Measurements from ENCODE around the gene CACNA1C.

The CACNA1C gene

DNA sequence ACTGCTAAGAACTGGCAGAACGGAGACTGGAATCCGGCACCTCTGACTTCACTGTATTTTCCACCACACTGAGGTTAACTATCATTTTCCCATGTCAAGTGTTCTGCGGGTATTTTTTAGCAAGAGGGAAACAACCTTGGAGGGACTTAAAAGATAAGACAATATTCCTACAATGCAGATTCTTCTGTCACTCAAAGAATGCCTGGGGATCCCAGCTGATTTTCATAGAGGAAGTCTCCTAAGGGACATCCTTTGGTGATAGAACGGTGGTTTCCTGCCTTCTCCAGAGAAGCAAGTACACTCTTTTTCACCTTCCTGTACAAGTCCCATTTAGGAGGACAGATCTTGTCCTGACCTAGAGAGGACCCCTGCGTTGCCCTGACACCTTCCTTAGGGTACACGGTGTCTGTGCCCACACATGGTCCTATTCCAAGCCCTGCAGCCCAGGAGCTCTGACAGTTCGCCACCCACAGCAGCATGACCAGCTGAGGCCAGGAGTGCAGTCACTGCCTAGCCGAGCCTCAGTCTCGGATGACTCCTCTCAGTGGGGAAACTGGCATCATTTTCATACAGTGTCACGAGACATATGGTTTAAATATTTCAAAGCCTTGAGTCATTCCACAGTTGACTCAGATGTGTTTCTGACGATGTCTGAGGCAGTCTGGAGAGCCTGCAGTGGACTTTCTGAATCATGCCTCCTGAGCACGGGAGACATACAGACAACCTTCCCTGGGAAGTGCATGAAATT is 560.7 kb downstream of the CACNA1C start:
- DNase-seq, result peak; percentile 85 to 94 (median 86)

- no peak for DNase-seq
These were observed 561.6 kb downstream of the CACNA1C start for GRCh38 chr12:2614341-2614740.

GRCh38 chr12:2615665-2616402 is 563.0 kb downstream of the CACNA1C start:
- peak in 1 of 4 experiments; percentile 16 for DNase-seq

DNA sequence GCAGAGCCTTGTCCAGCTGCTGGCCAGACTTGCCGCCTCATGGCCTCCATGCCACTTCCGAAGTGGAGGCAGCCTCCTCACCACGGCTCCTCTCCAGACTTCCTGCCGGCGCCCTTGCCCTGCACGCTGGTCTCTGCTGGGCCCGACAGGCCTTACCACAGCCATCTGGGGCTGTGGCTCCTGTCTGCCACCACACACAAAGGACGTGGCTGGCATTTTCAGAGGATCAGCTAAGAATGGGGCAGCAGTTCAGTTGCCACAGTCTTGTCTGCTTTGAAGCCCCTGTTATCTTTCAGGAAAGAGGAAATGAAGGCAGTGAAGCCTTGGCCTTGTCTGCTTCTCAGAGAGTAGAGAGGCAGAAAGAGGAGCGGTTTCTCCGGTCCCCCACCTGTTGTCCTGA is 564.0 kb downstream of the CACNA1C start:
- DNase-seq, result peak in 3 of 4 experiments; percentile 12 to 31 (median 23)

DNA sequence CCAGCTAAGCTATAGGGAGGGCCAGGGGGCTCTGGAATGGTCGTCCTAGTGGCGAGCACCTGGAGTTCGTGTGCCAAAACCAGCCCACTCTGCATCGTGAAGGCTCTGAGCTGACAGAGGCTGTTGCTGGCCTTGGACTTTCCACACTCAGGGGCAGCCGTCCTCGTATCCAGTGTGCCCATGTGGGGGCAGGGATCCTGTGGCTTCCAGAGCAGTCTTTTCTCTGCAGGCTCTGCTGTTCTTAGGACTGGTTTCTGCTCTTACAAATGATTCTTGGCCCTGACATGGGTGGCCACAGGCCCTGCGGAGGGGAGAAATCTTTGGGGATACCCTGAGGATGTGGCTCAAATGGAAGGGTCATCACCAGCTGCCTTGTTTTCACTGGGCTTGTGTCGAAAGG is 564.6 kb downstream of the CACNA1C start:
- DNase-seq, result no peak

- peak; percentile 54 to 73 (median 70) for DNase-seq
These were observed 565.7 kb downstream of the CACNA1C start for GRCh38 chr12:2618291-2618995.

- no peak for DNase-seq
These were observed 566.3 kb downstream of the CACNA1C start for GRCh38 chr12:2619136-2619535.

GRCh38 chr12:2622460-2622859 is 569.7 kb downstream of the CACNA1C start:
- DNase-seq, result no peak

GRCh38 chr12:2623472-2623871 is 570.7 kb downstream of the CACNA1C start:
- DNase-seq, result no peak

DNA sequence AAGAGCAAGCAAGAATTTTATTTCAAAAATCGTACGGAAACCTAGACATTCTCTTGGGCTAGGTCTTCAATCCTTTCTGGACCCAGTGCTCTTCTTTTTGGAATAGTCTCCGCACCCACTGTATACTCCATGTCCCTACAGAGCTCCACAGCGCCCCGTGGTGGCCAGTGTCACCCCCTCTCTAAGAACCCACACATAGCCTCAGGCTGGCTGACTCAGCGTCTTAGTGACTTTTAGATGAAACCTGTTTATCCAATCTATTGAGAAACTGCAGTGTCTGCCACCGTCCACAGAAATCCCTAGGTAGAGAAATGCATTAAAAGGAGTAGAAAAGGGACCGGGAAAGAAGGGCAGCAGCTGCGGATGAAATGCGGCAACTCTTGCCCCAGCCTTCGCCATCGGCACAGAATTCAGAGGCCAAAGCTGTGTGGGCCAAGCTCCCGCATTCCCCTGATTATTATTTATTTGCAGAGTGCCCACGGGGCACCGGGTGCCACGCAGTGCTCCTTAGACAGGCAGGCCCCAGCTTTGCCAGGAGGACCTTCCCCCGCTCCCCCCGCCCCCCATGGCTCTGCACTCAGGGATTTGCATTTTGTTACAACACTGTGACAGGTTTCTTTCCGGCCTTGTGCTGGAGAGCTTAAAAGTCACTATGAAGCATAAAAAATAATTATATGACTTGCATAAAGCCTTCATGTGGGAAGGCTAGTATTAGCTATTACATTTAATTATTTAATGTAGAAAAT is 571.9 kb downstream of the CACNA1C start:
- peak; percentile 27 to 66 (median 40) for DNase-seq

DNA sequence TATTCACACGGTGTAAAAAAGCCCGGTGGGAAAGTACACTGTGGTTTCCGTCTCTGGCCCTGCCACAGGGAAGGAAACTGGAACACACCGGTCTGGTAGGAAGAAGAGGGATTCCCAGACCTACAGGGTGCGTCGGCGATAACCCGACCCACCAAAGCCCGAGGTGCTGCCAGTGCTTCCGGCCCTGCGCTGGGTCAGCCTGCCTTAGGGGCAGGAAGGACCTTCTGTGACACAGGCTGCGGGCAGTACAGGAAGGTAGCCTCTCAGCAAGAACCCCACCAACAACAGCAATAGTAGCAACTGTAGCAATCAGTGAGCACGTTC is 572.5 kb downstream of the CACNA1C start:
- DNase-seq, result no peak

- no peak for DNase-seq
These were observed 574.5 kb downstream of the CACNA1C start for GRCh38 chr12:2627076-2627834.

DNA sequence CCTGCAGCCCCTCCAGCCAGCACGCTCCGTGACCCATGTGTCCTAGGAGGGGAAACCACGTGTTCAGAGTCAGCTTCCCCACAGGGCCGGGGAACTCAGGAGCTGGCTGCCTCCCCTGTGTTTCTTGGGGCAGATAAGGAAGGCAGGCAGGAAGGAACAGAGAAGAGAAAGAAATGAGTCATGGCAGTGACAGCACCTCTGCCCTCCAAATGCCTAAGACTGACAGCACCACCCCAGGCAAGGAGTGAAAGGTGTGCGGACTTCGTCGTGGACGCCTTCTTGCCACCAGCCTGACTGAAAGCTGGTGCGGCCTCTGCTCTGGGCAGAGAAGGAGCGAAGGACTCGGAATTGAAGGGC is 575.0 kb downstream of the CACNA1C start:
- DNase-seq, result no peak

DNA sequence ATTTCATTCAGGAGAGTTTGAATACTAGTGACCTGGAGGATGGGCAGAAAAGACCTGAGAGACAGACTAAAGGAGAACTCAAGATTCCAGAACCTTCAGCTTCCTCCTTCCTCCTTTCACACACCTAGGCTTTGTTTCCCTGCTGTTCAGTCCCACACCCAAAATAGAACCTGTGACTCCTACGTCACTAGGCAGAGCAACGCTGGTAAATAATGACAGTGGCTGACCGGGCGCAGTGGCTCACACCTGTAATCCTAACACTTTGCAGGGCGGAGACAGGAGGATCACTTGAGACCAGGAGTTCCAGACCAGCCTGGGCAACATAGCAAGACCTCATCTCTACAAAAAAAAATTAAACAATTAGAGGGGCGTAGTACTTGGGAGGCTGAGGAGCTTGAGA is 575.6 kb downstream of the CACNA1C start:
- DNase-seq, result no peak

- no peak for DNase-seq
These were observed 576.3 kb downstream of the CACNA1C start for GRCh38 chr12:2629051-2629450.

DNA sequence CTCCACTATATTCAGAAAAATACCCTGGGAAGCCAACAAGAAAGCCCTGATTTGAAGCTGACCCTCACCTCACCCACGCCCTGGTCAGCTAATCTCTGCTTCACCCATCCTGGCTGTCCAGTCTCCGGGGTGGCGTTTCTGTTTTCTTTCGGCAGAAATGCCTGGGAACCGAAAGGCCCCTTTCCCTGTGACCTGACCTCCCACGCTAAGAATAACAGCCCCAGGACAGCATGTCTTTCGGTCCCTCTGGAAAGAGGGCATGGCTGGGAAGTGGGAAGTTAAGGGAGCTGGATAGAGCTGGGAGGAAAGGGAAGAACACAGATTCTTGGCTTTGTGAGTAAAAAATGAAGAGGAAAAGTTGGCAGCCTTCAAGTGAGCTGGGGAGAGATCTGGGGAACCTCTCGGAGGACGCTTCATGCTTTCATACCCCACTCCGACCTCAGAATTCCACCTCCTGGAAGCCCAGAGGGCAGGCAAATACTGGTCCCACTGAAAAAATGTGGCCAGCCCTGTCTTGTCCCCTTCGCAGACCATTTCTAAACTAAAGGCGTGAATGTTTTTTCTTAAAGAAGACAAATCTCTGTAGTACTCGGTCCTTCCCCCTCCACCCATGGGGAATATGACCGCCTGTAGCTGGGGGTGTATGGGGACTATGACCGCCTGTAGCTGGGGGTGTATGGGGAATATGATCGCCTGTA is 579.0 kb downstream of the CACNA1C start:
- DNase-seq, result no peak

- DNase-seq, result no peak
These were observed 580.5 kb downstream of the CACNA1C start for GRCh38 chr12:2633176-2633824.

GRCh38 chr12:2633825-2634200 is 581.0 kb downstream of the CACNA1C start:
- DNase-seq, result no peak

GRCh38 chr12:2634471-2634870 is 581.7 kb downstream of the CACNA1C start:
- peak; percentile 54 to 86 (median 79) for DNase-seq

DNA sequence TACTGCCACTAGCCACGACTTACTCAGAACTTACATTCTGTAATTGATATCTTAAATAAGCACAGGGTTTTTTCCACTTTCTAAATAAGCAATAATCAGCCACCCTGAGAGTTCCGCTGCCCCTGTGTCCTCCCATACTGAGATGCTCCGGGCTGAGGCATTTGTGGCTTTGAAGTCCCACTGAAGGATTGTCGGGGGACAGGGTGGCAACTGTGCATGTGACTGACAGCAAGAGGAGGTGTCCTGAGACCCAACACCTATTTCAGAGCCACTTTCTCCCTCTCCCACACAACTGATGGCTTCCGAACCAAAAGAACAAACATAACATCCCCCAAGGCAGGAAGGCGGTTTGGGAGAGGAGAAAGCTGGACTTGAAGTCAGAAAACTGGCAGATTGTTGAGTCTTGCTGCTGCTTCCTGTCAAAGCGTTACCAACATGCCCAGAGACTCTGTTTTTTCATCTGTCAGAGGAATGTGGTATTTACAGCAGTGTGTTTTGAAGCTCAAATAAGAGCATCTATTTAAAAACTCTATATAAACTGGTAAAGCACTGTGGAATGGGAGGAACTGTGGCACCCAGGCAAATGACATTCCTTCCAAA is 584.1 kb downstream of the CACNA1C start:
- no peak for DNase-seq

- no peak for DNase-seq
These were observed 584.6 kb downstream of the CACNA1C start for GRCh38 chr12:2637371-2637770.
